ENCODE results near the gene TTC39C.

The TTC39C gene

GRCh38 chr18:23992089-23992940, 22.2 kb upstream of the TTC39C start:
- no peak for DNase-seq (ENCODE audit: low spot score)

GRCh38 chr18:23992941-23993280, 21.6 kb upstream of the TTC39C start:
- no peak for DNase-seq (ENCODE audit: low spot score)

GRCh38 chr18:23994361-23994902, 20.1 kb upstream of the TTC39C start:
- peak; percentile 69 for DNase-seq (ENCODE audit: low spot score)

- DNase-seq (ENCODE audit: low spot score), result no peak
Observed at GRCh38 chr18:23995180-23995579, 19.4 kb upstream of the TTC39C start.

- no peak for DNase-seq (ENCODE audit: low spot score)
Observed at GRCh38 chr18:23998018-23998417, 16.5 kb upstream of the TTC39C start.

- DNase-seq (ENCODE audit: low spot score), result no peak
Observed at GRCh38 chr18:23998820-23999219, 15.7 kb upstream of the TTC39C start.

GRCh38 chr18:24000613-24001490, 13.7 kb upstream of the TTC39C start:
- DNase-seq (ENCODE audit: low spot score), result no peak

- DNase-seq (ENCODE audit: low spot score), result no peak
Observed at GRCh38 chr18:24002479-24002878, 12.1 kb upstream of the TTC39C start.

- no peak for DNase-seq (ENCODE audit: low spot score)
Observed at GRCh38 chr18:24003288-24003687, 11.3 kb upstream of the TTC39C start.

GRCh38 chr18:24003903-24004640, 10.5 kb upstream of the TTC39C start:
- DNase-seq (ENCODE audit: low spot score), result no peak

GRCh38 chr18:24006712-24007313, 7.7 kb upstream of the TTC39C start:
- DNase-seq (ENCODE audit: low spot score), result no peak

- DNase-seq (ENCODE audit: low spot score), result no peak
Observed at GRCh38 chr18:24009246-24009645, 5.3 kb upstream of the TTC39C start.

- no peak for DNase-seq (ENCODE audit: low spot score)
Observed at GRCh38 chr18:24009651-24010333, 4.8 kb upstream of the TTC39C start.

- DNase-seq (ENCODE audit: low spot score), result no peak
Observed at GRCh38 chr18:24010673-24011072, 3.9 kb upstream of the TTC39C start.

GRCh38 chr18:24011123-24011917, 3.2 kb upstream of the TTC39C start:
- no peak for DNase-seq (ENCODE audit: low spot score)

- DNase-seq (ENCODE audit: low spot score), result no peak
Observed at GRCh38 chr18:24013051-24013450, 1.5 kb upstream of the TTC39C start.

- DNase-seq (ENCODE audit: low spot score), result peak; percentile 84
Observed at GRCh38 chr18:24014986-24015638, 558 bp downstream of the TTC39C start.

GRCh38 chr18:24015639-24016631, 1.4 kb downstream of the TTC39C start:
- DNase-seq (ENCODE audit: low spot score), result no peak

- DNase-seq (ENCODE audit: low spot score), result no peak
Observed at GRCh38 chr18:24016643-24017042, 2.1 kb downstream of the TTC39C start.

Data from AG08396 (cell line).